K562 (cell line): ENCODE measurements around the gene NUCB2. TPM values are rescaled to one million over a fixed set of nuclear protein-coding genes. Genes with fewer than 3 reads are reported as not detected.
A peak's percentile ranks its signal among the peaks of the same experiment; 100 is the strongest.

Source experiments
- ATF1 ChIP-seq, 2 experiments: fragments of 450-650 bp in 1 of 2; IDR thresholded peaks; 2 replicates each; pipeline ENCODE4 v1.6.1; 2016; ENCODE audit warnings: missing compliant biosample characterization in 1 of 2, missing genetic modification characterization in 1 of 2
- CTBP1 ChIP-seq: fragments of 450-650 bp; IDR thresholded peaks from 2 replicates; pipeline ENCODE4 v1.6.1; 2016; ENCODE audit warnings: borderline replicate concordance
- EP300 ChIP-seq: IDR thresholded peaks from 2 replicates; pipeline ENCODE4 v1.6.1; 2012; ENCODE audit warnings: low read length, improper control_type of control experiment
- NFE2 ChIP-seq: IDR thresholded peaks from 2 replicates; pipeline ENCODE4 v1.6.1; 2014; ENCODE audit warnings: antibody characterized with exemption, low read depth
- PML ChIP-seq: IDR thresholded peaks from 2 replicates; pipeline ENCODE4 v1.6.1; 2012; ENCODE audit warnings: low read length, inconsistent platforms
- polyA plus RNA-seq, 8 experiments: library from polyadenylated mRNA; depleted of rRNA in 4 of 8; stranded (reverse) in 5 of 8; unstranded in 3 of 8; fragments of >200 nt; fragmentation: Nextera tagmentation in 2 of 8; fragmentation: Illumina TruSeq in 1 of 8; extraction: Ambion mirVana in 2 of 8; extraction: Trizol in 1 of 8; gene quantifications; 2 replicates each; pipeline versions ENCODE4 v1.2.1 to v1.2.3, GENCODE V29; 2011 to 2014; ENCODE audit warnings: inconsistent platforms in 1 of 8, missing spikeins in 1 of 8
- total RNA-seq, 7 experiments: library from RNA; depleted of rRNA in 6 of 7; stranded (reverse); fragments of >200 nt in 6 of 7; fragmentation: Illumina TruSeq in 2 of 7; extraction: Trizol in 2 of 7; gene quantifications; 2 replicates each; pipeline versions ENCODE4 v1.2.1 to v1.2.3, GENCODE V29; 2011 to 2021; ENCODE audit warnings: low replicate concordance in 1 of 7
- TF ChIP-seq, protein P1 (sequence below): fragments of 200-800 bp; sonication (Bioruptor generic); IDR thresholded peaks from 2 replicates; pipeline ENCODE4 v1.6.1; 2017; ENCODE audit warnings: missing genetic modification characterization, missing compliant biosample characterization
- TF ChIP-seq, protein P2 (sequence below): IDR thresholded peaks from 2 replicates; pipeline ENCODE4 v1.6.1; 2011; ENCODE audit warnings: borderline replicate concordance, low read depth, mild to moderate bottlenecking, moderate library complexity, low read length; ENCODE audit not compliant: insufficient read depth, poor library complexity, severe bottlenecking
- TF ChIP-seq, protein P3 (sequence below): fragments of 200-800 bp; sonication (Bioruptor generic); IDR thresholded peaks from 2 replicates; pipeline ENCODE4 v1.6.1; 2017; ENCODE audit warnings: missing genetic modification characterization, missing compliant biosample characterization
- TF ChIP-seq, protein P4 (sequence below): sonication (generic); formaldehyde crosslinking; IDR thresholded peaks from 2 replicates; pipeline ENCODE4 v1.8.0; 2022; ENCODE audit warnings: missing genetic modification reagents, mild to moderate bottlenecking, borderline replicate concordance
- TF ChIP-seq, protein P5 (sequence below): sonication (generic); formaldehyde crosslinking; IDR thresholded peaks from 2 replicates; pipeline ENCODE4 v1.8.0; 2022; ENCODE audit warnings: mild to moderate bottlenecking, missing genetic modification reagents
- TF ChIP-seq, protein P6 (sequence below): fragments of 250-450 bp; sonication (Bioruptor Pico); IDR thresholded peaks from 2 replicates; pipeline ENCODE4 v1.4.0; 2020

The NUCB2 gene
- total and polyA plus RNA-seq, 9 of the 15 experiments (the other 6 are each of a cell fraction or from before 2014, with no cell fraction given) = 54.0 to 108 (median 84.6) TPM

DNA sequence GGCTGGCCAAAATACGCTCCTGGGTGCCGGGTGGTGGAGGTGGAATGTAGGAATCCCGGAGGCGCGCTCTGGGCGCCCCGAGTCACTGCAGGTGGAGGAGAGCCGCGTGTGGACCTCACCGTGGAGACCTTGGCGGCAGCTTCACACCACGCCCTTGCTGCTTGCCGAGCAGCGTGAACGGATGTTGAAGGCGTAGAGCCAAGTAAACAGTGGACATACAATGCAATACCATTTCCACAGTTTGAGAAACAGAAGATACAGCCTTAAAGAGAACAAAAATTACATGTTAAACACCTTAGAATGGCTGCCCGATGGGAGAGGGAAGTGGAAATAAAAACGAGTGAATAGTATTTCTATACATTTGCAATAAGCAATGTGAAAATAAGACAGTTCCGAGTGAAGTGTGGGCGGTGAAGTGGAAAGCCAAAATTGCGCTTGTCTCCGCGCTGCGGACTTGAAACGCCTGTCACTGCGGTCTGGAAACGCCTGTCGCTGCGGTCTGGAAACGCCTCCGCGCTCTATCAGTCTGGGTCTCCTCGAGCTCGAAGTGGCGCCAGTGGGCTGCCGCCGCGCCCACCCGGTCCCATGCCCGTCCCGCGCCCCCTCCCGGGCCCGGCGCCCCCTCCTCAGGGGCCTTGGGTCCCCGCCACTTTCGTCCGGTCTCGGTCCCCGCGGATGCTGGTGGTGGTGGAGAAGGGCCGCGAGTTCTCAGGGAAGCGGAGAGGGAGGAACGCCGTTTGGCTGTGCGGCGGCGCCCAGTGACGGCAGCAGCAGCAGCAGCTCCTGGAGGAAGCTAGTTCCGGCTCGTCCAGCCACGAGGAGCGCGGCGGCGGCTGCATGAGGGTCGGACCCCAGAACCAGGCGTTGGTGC, 76.6 kb downstream of the NUCB2 start (continued):
- TF ChIP-seq PML (peak; percentile 41), NFE2 (0 out of 2 replicates have a peak, but pooled peaks have one; percentile 37), EP300 (no peak), CTBP1 (peak; percentile 76), ATF1 (CRISPR knock-in tag; IDR thresholded peaks at IDR 0.05) (no peak), ATF1 (tag; IDR thresholded peaks at IDR 0.05) (peak; percentile 89)
- TF ChIP-seq, protein P1, sequence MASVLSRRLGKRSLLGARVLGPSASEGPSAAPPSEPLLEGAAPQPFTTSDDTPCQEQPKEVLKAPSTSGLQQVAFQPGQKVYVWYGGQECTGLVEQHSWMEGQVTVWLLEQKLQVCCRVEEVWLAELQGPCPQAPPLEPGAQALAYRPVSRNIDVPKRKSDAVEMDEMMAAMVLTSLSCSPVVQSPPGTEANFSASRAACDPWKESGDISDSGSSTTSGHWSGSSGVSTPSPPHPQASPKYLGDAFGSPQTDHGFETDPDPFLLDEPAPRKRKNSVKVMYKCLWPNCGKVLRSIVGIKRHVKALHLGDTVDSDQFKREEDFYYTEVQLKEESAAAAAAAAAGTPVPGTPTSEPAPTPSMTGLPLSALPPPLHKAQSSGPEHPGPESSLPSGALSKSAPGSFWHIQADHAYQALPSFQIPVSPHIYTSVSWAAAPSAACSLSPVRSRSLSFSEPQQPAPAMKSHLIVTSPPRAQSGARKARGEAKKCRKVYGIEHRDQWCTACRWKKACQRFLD (CRISPR knock-in tag) = 0 out of 2 replicates have a peak, but pooled peaks have one; percentile 53
- TF ChIP-seq, protein P2, sequence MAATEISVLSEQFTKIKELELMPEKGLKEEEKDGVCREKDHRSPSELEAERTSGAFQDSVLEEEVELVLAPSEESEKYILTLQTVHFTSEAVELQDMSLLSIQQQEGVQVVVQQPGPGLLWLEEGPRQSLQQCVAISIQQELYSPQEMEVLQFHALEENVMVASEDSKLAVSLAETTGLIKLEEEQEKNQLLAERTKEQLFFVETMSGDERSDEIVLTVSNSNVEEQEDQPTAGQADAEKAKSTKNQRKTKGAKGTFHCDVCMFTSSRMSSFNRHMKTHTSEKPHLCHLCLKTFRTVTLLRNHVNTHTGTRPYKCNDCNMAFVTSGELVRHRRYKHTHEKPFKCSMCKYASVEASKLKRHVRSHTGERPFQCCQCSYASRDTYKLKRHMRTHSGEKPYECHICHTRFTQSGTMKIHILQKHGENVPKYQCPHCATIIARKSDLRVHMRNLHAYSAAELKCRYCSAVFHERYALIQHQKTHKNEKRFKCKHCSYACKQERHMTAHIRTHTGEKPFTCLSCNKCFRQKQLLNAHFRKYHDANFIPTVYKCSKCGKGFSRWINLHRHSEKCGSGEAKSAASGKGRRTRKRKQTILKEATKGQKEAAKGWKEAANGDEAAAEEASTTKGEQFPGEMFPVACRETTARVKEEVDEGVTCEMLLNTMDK = no peak
- TF ChIP-seq, protein P3, sequence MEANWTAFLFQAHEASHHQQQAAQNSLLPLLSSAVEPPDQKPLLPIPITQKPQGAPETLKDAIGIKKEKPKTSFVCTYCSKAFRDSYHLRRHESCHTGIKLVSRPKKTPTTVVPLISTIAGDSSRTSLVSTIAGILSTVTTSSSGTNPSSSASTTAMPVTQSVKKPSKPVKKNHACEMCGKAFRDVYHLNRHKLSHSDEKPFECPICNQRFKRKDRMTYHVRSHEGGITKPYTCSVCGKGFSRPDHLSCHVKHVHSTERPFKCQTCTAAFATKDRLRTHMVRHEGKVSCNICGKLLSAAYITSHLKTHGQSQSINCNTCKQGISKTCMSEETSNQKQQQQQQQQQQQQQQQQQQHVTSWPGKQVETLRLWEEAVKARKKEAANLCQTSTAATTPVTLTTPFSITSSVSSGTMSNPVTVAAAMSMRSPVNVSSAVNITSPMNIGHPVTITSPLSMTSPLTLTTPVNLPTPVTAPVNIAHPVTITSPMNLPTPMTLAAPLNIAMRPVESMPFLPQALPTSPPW = peak; percentile 15; the same call in 1 of the 2 replicates
- TF ChIP-seq, protein P4, sequence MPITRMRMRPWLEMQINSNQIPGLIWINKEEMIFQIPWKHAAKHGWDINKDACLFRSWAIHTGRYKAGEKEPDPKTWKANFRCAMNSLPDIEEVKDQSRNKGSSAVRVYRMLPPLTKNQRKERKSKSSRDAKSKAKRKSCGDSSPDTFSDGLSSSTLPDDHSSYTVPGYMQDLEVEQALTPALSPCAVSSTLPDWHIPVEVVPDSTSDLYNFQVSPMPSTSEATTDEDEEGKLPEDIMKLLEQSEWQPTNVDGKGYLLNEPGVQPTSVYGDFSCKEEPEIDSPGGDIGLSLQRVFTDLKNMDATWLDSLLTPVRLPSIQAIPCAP = no peak
- TF ChIP-seq, protein P5, sequence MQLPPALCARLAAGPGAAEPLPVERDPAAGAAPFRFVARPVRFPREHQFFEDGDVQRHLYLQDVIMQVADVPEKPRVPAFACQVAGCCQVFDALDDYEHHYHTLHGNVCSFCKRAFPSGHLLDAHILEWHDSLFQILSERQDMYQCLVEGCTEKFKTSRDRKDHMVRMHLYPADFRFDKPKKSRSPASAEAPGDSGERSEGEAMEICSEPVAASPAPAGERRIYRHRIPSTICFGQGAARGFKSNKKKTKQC (CRISPR knock-in tag) = peak; percentile 80
- TF ChIP-seq, protein P6, sequence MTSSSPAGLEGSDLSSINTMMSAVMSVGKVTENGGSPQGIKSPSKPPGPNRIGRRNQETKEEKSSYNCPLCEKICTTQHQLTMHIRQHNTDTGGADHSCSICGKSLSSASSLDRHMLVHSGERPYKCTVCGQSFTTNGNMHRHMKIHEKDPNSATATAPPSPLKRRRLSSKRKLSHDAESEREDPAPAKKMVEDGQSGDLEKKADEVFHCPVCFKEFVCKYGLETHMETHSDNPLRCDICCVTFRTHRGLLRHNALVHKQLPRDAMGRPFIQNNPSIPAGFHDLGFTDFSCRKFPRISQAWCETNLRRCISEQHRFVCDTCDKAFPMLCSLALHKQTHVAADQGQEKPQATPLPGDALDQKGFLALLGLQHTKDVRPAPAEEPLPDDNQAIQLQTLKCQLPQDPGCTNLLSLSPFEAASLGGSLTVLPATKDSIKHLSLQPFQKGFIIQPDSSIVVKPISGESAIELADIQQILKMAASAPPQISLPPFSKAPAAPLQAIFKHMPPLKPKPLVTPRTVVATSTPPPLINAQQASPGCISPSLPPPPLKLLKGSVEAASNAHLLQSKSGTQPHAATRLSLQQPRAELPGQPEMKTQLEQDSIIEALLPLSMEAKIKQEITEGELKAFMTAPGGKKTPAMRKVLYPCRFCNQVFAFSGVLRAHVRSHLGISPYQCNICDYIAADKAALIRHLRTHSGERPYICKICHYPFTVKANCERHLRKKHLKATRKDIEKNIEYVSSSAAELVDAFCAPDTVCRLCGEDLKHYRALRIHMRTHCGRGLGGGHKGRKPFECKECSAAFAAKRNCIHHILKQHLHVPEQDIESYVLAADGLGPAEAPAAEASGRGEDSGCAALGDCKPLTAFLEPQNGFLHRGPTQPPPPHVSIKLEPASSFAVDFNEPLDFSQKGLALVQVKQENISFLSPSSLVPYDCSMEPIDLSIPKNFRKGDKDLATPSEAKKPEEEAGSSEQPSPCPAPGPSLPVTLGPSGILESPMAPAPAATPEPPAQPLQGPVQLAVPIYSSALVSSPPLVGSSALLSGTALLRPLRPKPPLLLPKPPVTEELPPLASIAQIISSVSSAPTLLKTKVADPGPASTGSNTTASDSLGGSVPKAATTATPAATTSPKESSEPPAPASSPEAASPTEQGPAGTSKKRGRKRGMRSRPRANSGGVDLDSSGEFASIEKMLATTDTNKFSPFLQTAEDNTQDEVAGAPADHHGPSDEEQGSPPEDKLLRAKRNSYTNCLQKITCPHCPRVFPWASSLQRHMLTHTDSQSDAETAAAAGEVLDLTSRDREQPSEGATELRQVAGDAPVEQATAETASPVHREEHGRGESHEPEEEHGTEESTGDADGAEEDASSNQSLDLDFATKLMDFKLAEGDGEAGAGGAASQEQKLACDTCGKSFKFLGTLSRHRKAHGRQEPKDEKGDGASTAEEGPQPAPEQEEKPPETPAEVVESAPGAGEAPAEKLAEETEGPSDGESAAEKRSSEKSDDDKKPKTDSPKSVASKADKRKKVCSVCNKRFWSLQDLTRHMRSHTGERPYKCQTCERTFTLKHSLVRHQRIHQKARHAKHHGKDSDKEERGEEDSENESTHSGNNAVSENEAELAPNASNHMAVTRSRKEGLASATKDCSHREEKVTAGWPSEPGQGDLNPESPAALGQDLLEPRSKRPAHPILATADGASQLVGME (CRISPR knock-in tag) = no peak
